Endodermal cell (in vitro differentiated cells): Measurements from ENCODE around the gene WDR12. TPM values are rescaled to one million over a fixed set of nuclear protein-coding genes. Genes with fewer than 3 reads are reported as not detected.

Experiments
- DNase-seq: peaks from one replicate; pipeline ENCODE4 v3.0.0-alpha.2; 2017
- H3K27ac ChIP-seq: 2 replicates; pipeline ENCODE4 v1.5.1; 2013; ENCODE audit warnings: mild to moderate bottlenecking, low read depth, low read length, moderate library complexity
- H3K27me3 ChIP-seq: 2 replicates; pipeline ENCODE4 v1.6.1; 2013; ENCODE audit warnings: mild to moderate bottlenecking, low read length, moderate library complexity; ENCODE audit not compliant: insufficient read depth, control insufficient read depth, poor library complexity, severe bottlenecking
- H3K36me3 ChIP-seq: 2 replicates; pipeline ENCODE4 v1.7.0; 2013; ENCODE audit warnings: mild to moderate bottlenecking, low read length, moderate library complexity; ENCODE audit not compliant: control insufficient read depth, insufficient read depth
- H3K4me1 ChIP-seq: one replicate; pipeline ENCODE4 v1.7.0; 2013; ENCODE audit warnings: low read length; ENCODE audit not compliant: control insufficient read depth, insufficient read depth
- H3K4me3 ChIP-seq: 2 replicates; pipeline ENCODE4 v1.5.1; 2013; ENCODE audit warnings: mild to moderate bottlenecking, low read length, moderate library complexity
- H3K9ac ChIP-seq: 2 replicates; pipeline ENCODE4 v1.6.1; 2013; ENCODE audit warnings: mild to moderate bottlenecking, low read length, moderate library complexity; ENCODE audit not compliant: poor library complexity, severe bottlenecking; ENCODE audit errors: extremely low read depth
- H3K9me3 ChIP-seq: 2 replicates; pipeline ENCODE4 v1.6.1; 2013; ENCODE audit warnings: mild to moderate bottlenecking, low read length, moderate library complexity; ENCODE audit not compliant: control insufficient read depth
- H3K27ac Mint-ChIP-seq: 2 replicates; pipeline ENCODE4 v1.8.0; 2020; ENCODE audit warnings: mixed read lengths
- H3K27me3 Mint-ChIP-seq: 2 replicates; pipeline ENCODE4 v1.8.0; 2021; ENCODE audit warnings: mild to moderate bottlenecking, mixed read lengths; ENCODE audit not compliant: insufficient read depth
- H3K36me3 Mint-ChIP-seq: 2 replicates; pipeline ENCODE4 v1.8.0; 2020; ENCODE audit warnings: low read depth, mixed read lengths
- H3K4me1 Mint-ChIP-seq: 2 replicates; pipeline ENCODE4 v1.8.0; 2020; ENCODE audit warnings: mixed read lengths
- H3K4me3 Mint-ChIP-seq: 2 replicates; pipeline ENCODE4 v1.8.0; 2020; ENCODE audit warnings: mild to moderate bottlenecking, moderate library complexity, mixed read lengths
- H3K9me3 Mint-ChIP-seq: 2 replicates; pipeline ENCODE4 v1.8.0; 2020; ENCODE audit warnings: mild to moderate bottlenecking, mixed read lengths
- CTCF ChIP-seq: fragments of 200-600 bp; sonication (generic); conservative IDR thresholded peaks from 2 replicates; pipeline ENCODE4 v1.5.0; 2021; ENCODE audit warnings: antibody characterized with exemption, mild to moderate bottlenecking
- WGBS, 2 experiments: methylation state at CpG; one replicate each; pipeline versions ENCODE4 v1.1.5 to v1.1.7; 2013; ENCODE audit warnings: missing lambda C conversion rate in 2 of 2, mixed read lengths in 1 of 2; ENCODE audit not compliant: insufficient coverage in 1 of 2, insufficient read length in 1 of 2; 5-methylcytosine and 5-hydroxymethylcytosine counted together
- total RNA-seq, 2 donors: library from RNA; stranded (reverse); fragmentation: NEBNext Ultra II Directional in 1 of 2; extraction: Animal tissue kit (Norgen Biotek cat#: 25700) in 1 of 2; gene quantifications; 2 replicates in 1 of 2; 3 replicates in 1 of 2; pipeline ENCODE4 v1.2.1, GENCODE V29; 2021

Gene WDR12
- total RNA-seq, 2 donors from 2014 or later: 84.4 to 104 TPM

- H3K36me3 Mint-ChIP-seq: peaks cover 23% of the 10 kb centered on the region
- peaks cover 6% of the 10 kb centered on the region for H3K4me1 Mint-ChIP-seq
- Histone ChIP-seq H3K9ac (no peak overlapping the region), H3K27ac (no peak overlapping the region), H3K36me3 (no peaks in the 10 kb centered on the region), H3K4me1 (no peaks in the 10 kb centered on the region), H3K27me3 (no peaks in the 10 kb centered on the region), H3K4me3 (no peak overlapping the region), H3K9me3 (peaks cover 9% of the 10 kb centered on the region)
- 97% methylated on average over 2 to 4 of the region's 4 CpGs for WGBS, 2 experiments
- no peak for TF ChIP-seq CTCF
- no peaks in the 10 kb centered on the region for H3K27me3 Mint-ChIP-seq
- no peak overlapping the region for H3K27ac Mint-ChIP-seq
- no peak for DNase-seq
- no peak overlapping the region for H3K4me3 Mint-ChIP-seq
- H3K9me3 Mint-ChIP-seq: peaks cover 19% of the 10 kb centered on the region
Observed at GRCh38 chr2:202941771-202942170, 30.3 kb upstream of the WDR12 start.

GRCh38 chr2:202938960-202939359 lies 27.5 kb upstream of the WDR12 start:
- H3K27ac ChIP-seq: no peak overlapping the region
- no peaks in the 10 kb centered on the region for H3K4me1 ChIP-seq
- Mint-ChIP-seq H3K4me1 (peaks cover 6% of the 10 kb centered on the region), H3K4me3 (no peak overlapping the region), H3K27ac (no peak overlapping the region), H3K27me3 (no peaks in the 10 kb centered on the region), H3K9me3 (no peaks in the 10 kb centered on the region), H3K36me3 (peaks cover 2% of the 10 kb centered on the region)
- no peak for TF ChIP-seq CTCF
- H3K27me3 ChIP-seq: no peaks in the 10 kb centered on the region
- no peak for DNase-seq
- H3K4me3 ChIP-seq: no peak overlapping the region
- H3K9me3 ChIP-seq: no peaks in the 10 kb centered on the region
- no peaks in the 10 kb centered on the region for H3K36me3 ChIP-seq
- 100% methylated on average over 3 of the region's 3 CpGs; no CpG with 5 or more reads in 1 of the 2 experiments for WGBS, 2 experiments
- H3K9ac ChIP-seq: no peak overlapping the region

GRCh38 chr2:202934456-202934855 lies 23.0 kb upstream of the WDR12 start:
- Mint-ChIP-seq H3K36me3 (peaks cover 5% of the 10 kb centered on the region), H3K4me3 (no peak overlapping the region), H3K27me3 (no peaks in the 10 kb centered on the region), H3K4me1 (no peaks in the 10 kb centered on the region), H3K9me3 (no peaks in the 10 kb centered on the region), H3K27ac (no peak overlapping the region)
- Histone ChIP-seq H3K36me3 (no peaks in the 10 kb centered on the region), H3K9ac (no peak overlapping the region), H3K27ac (no peak overlapping the region), H3K27me3 (no peaks in the 10 kb centered on the region), H3K9me3 (no peaks in the 10 kb centered on the region), H3K4me3 (no peak overlapping the region), H3K4me1 (no peaks in the 10 kb centered on the region)
- 97 to 100% methylated on average over 1 to 2 of the region's 2 CpGs for WGBS, 2 experiments
- TF ChIP-seq CTCF: no peak
- DNase-seq: no peak
